SK-N-MC (cell line): ENCODE results near the gene ORMDL2.

ENCODE experiments used
- EZH2 ChIP-seq: fragments of 200-600 bp; sonication (generic); IDR thresholded peaks from one replicate; pipeline ENCODE4 v1.6.1; 2017; ENCODE audit warnings: antibody characterized with exemption
- FOXP2 ChIP-seq: optimal IDR thresholded peaks from 2 replicates; pipeline ENCODE3; 2011; ENCODE audit warnings: mild to moderate bottlenecking, moderate library complexity; ENCODE audit not compliant: insufficient read depth; ENCODE audit errors: extremely low read length, control extremely low read depth
- POLR2AphosphoS5 ChIP-seq: IDR thresholded peaks from 2 replicates; pipeline ENCODE4 v1.6.1; 2012; ENCODE audit warnings: mild to moderate bottlenecking, low read depth, low read length, borderline replicate concordance

- TF ChIP-seq POLR2AphosphoS5 (no peak), EZH2 (no peak), FOXP2 (no peak)
Observed at GRCh38 chr12:55780685-55781084, 37.2 kb upstream of the ORMDL2 start.
